Upper lobe of left lung (tissue), 4 donors: ENCODE results near the gene RHCE.

Source experiments
- EP300 ChIP-seq, 4 donors: sonication (generic); formaldehyde crosslinking; IDR thresholded peaks; one replicate each; pipeline ENCODE4 v1.5.1; 2017; ENCODE audit warnings: antibody characterized with exemption in 4 of 4, control low read depth in 2 of 4
- POLR2A ChIP-seq, 4 donors: fragments of 450-650 bp; IDR thresholded peaks; one replicate each; pipeline ENCODE4 v1.5.1; 2016 to 2017; ENCODE audit warnings: antibody characterized with exemption in 4 of 4, mild to moderate bottlenecking in 2 of 4
- TF ChIP-seq, protein P1 (sequence below), 6 experiments: fragments of 450-650 bp in 4 of 6; fragments of 200-600 bp in 2 of 6; sonication (generic) in 2 of 6; IDR thresholded peaks; one replicate each; pipeline ENCODE4 v1.5.1; 2016 to 2019; ENCODE audit warnings: antibody characterized with exemption in 6 of 6

DNA sequence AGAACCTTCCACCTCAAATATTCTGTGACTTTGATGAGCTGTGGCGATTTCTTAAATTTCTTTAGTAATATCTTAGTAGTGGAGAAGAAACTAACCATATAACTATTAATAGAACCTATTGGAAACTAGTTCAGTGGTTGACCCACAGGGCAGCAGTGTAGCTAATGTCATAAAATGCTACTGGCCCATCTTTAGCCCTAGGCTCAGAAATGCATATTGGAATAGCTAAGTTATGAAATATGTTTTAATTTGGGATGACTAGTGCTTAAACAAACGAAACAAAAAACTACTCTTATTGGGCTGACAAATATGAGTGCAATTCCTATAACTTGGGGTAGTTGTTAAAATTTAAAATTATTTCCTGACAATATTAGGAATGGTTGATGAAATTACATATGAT is 30.3 kb upstream of the RHCE start:
- TF ChIP-seq, protein P1, sequence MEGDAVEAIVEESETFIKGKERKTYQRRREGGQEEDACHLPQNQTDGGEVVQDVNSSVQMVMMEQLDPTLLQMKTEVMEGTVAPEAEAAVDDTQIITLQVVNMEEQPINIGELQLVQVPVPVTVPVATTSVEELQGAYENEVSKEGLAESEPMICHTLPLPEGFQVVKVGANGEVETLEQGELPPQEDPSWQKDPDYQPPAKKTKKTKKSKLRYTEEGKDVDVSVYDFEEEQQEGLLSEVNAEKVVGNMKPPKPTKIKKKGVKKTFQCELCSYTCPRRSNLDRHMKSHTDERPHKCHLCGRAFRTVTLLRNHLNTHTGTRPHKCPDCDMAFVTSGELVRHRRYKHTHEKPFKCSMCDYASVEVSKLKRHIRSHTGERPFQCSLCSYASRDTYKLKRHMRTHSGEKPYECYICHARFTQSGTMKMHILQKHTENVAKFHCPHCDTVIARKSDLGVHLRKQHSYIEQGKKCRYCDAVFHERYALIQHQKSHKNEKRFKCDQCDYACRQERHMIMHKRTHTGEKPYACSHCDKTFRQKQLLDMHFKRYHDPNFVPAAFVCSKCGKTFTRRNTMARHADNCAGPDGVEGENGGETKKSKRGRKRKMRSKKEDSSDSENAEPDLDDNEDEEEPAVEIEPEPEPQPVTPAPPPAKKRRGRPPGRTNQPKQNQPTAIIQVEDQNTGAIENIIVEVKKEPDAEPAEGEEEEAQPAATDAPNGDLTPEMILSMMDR (IDR thresholded peaks at IDR 0.05): no peak
- TF ChIP-seq EP300 (IDR thresholded peaks at IDR 0.05) (no peak), POLR2A (IDR thresholded peaks at IDR 0.05) (no peak)
